ENCODE measurements around the gene UTS2B.

DNA sequence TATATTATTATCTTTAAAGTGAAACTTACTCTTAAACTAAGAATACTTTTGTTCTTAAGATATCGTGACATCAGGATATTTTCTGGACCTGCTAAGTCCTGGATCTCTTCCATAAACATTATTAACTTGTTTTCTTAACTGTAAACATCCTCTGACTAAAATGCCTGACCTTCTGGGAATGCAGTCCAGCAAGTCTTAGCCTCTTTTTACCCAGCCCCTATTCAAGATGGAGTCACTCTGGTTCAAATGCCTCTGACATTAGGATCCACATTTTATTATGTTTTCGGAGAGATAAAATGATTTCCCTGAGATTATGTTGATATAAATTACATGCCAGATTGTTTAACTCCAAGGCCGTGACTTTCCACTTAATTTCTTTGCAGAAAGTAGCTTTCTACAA, 93.7 kb downstream of the UTS2B start:
- no peak for TF ChIP-seq CTCF (conservative IDR thresholded peaks at IDR 0.05; ENCODE audit: low read depth, low read length)
- TF ChIP-seq POLR2A (IDR thresholded peaks at IDR 0.05; ENCODE audit: low read depth, low read length): no peak

All from IMR-90 (cell line).